DMS114 treated with DMSO at 0.1 percent for 48 hours (cell line): Measurements from ENCODE around the gene WFDC1.
"Not testable (repeated sequence)": the region's sequence is repeated elsewhere in the genome, so short reads cannot be mapped to it uniquely, and the experiment has no call there.

Source experiments
- DNase-seq: peaks from one replicate; lab custom pipeline; 2025; ENCODE audit not compliant: unreplicated experiment; lab: John Stamatoyannopoulos, UW

WFDC1 gene

DNA sequence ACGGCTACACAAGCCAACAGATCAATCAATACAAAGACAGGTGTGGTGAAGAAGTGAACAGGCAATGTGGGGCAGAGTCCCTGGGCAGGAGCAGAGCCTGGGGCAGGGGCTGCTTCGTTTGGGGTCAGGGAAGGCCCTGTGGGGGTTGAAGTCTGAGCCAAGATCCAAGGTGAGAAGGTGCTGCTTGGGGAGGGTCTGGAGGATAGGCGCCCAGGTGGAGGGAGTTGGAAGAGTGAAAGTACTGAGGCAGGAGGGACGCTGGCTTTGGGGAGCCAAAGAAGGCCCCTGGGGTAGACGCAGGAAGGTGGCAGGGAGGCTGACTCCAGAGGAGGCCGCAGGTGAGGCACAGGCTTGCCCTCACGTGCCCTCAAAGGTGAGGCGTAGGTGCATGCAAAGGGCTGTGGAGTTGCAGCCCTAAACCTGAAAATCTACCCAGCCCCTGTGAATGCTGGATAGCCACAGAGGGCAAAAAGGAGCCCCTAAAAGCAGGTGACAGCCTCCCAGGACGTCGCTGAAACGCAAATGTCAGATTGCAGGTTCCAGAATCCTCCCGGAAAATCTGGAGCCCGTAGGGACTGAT, 33.3 kb downstream of the WFDC1 start:
- no peak for DNase-seq

DNA sequence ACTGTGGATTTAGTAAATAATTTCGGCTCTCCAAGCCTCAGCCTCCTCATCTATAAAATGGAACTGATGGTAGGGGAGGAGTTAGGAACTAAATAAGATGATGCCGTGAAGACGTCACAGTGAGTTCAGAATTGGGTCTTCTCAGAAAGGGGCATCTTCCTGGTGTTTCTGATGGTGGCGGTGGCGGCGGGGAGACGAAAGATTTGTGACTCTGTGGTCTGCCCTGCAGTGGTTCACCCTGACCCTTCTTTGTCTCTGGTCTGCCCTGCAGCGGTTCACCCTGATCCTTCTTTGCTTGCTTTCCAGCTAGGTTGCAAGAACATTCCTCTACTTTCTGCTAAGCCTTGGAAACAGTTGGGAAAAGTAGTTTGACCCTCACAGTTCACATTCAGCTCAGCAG, 34.3 kb downstream of the WFDC1 start:
- DNase-seq, result no peak

DNA sequence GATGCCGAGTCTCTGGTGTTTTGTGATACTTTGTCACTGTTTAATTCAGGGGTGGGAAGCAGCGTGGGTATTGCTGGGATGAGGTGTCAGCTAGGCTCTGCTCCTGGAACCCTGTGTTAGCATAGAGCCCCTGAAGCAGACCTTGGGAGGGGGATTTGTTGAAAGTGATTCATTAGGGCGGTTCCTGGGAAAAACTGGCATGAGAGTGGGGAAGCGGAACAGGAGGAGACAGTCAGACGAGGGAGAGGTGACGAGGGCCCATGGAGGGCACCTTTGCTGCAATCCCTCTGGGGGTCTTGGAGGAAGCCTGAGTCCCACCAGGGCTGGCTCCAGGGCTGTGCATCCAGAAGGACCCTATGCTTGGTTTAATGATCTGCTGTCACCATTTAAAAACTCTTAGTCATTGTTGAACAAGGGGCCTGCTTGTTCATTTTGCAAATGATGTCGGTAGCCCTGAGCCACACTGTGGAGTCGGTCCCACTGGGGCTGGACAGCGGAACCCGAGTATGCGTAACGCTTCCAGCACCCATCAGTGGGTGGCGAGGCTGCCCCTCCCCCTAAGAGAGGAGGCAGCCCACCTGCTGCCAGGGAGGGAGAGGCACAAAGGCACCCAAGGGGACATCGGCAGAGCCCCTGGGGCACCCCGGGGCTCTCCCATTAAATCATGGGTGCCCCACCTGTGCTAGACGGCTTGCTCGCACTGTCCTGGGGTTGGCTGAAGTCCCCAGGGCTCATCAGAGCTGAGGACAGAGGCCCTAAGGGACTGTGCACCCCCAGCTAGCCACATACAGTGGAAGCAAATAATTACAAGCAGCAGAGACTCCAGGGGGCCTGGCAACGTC, 35.4 kb downstream of the WFDC1 start:
- no peak for DNase-seq

DNA sequence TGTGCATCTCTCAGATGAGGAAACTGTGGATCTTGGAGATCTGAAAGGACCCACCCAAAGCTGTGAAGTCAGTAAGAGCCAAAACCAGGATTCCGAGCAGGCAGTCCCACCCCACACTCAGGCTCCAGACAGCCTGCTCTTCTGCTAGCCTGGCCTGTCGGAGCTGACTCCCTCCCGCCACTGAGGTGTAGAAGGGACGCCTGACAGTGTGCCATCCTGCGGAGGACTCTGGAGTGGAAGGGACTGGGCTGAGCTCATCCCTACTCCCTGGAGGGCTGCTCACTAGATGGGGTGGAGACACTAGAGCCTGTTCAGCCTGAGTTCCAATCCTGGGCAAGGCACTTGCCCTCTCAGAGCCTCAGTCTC, 36.0 kb downstream of the WFDC1 start:
- no peak for DNase-seq

DNA sequence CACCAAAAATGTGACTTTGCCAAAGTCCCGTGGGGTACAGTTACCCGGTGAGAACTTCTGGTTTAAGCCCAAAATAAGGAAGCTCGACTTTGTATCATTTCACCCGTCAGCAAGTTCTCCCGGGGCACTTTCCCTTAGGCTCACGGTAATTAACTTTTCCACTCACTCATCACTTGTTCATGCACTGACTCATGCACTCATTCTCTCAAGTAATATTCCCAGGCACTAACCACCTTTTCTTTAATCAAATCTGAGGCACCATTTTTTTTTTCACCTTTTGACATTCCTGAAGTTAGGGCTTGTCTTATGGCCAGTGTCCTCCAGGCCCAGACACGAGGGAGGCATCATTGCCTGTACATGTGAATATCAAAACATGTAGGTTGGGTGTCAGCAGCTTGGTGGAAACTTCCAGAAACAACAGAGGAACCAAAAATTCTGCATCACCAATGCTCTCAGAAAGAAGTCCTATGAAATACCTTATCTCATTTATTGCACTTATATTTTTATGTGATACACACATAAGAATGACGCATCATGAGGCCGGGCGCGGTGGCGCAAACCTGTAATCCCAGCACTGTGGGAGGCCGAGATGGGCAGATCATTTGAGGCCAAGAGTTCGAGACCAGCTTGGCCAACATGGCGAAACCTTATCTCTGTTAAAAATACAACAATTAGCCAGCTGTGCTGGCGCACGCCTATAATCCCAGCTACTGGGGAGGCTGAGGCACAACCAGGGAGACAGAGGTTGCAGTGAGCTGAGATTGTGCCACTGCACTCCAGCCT, 37.5 kb downstream of the WFDC1 start:
- no peak for DNase-seq

DNA sequence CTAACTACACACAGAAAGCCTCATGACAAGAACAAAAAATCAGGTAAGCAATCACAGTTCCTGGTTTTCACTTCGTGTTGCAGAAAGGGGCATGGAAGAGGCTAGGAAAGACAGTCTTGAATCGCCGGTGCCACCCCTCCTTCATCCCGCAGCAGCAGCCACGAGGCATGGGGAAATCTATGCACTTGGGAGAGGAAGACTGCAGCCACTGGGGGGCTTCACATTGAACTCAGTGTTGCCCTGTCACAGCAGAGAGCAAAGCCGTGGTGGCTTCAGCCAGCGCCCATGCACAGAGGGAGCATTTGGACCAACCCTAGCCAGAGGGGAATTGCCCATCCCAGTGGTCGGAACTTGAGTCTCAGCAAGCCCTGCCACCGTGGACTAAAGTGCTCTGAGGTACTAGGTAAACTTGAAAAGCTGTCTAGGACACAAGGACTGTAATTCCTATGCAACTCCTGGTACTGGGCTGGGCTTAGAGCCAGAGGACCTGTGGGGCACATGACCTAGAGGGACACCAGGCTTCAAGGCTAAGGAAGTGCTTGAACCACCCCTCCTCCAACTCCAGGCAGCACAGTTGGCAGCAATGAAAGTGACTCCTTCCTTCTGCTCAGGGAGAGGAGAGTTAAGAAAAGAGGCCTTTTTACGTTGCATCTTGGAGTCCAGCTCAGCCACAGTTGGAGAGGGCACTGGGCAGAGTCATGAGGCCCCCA, 38.5 kb downstream of the WFDC1 start:
- DNase-seq, result no peak

DNA sequence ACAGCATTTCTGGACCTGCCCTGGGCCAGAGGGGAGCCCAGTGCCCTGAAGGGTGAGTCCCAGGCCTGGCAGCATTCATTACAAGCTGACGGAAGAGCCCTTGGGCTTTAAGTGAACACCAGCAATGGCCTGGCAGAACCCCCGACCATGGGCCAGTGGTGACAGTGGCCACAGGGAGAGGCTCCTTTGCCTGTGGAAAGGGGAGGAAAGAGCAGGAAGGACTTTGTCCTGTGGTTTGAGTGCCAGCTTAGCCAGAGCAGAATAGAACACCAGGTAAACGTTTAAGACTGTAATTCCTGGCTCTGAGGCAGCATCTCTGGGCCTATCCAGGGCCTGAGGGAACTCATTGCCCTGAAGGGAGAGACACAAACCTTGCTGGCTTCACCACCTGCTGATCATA, 39.4 kb downstream of the WFDC1 start:
- DNase-seq, result no peak

DNA sequence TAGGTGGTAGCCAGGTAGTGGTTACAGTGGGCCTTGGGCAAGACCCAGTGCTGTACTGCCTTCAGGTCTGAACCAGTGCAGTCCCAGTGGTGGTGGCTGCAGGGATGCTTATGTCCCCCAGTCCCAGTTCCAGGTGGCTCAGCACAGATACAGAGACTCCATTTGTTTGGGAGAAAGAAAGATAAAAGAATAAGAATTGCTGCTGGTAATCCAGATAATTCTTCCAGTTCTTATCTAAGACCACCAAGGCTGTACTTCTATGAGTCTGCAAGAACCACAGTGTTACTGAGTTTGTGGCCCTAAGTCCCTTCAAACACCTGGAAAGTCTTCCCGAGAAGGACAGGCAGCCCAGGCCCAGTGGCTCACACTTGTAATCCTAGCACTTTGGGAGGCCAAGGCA, 39.8 kb downstream of the WFDC1 start:
- no peak for DNase-seq

DNA sequence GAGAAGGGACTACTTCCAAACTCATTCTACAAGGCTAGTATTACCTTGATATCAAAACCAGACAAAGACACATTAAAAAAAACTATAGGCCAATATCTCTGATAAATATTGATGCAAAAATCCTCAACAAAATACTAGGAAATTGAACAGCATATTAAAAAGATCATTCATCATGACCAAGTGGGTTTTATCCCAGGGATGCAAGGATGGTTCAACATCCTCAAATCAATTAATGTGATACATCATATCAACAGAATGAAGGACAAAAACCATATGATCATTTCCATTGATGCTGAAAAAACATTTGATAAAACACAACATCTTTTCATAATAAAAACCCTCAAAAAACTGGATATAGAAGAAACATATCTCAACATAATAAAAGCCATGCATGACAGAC, 42.6 kb downstream of the WFDC1 start:
- DNase-seq, result not testable (repeated sequence)

DNA sequence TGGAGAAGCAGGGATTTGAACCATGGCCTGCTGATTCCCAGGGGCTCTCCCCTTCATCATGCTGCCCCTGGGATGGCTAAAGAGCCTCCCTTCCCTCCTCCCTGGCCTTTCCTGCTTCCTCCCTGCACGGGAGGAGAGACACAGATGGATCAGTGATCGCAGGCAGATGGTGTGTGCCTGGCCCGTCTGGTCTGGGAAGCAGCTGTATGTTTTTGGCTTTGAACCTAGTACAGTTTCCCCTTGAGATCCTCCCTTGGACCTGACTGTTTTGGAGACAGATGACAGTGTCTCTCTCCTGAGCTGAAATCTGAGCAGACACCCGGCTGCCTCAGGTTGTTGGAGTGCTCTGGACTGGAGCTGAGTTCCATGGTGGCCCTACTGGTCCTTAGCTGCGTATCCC, 44.6 kb downstream of the WFDC1 start:
- DNase-seq, result no peak

DNA sequence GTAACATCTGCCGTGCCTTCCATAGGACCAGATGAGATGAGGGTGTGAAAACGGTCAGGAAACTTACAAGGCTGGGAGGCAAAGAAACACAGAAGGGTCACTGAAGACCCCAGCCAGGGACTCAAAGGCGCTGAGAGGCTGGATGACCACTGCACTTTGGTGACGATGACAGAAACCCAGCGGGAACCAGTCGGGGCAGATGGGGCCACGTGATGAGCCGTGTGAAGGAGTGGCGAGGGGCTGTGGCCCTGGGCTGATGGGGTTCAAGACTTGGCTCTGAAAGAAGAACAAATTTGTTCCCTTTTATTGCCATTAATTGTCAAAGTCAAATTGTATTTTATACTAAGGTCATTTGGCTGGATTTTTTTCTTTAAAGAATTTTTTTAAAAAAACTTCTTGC, 45.1 kb downstream of the WFDC1 start:
- no peak for DNase-seq

DNA sequence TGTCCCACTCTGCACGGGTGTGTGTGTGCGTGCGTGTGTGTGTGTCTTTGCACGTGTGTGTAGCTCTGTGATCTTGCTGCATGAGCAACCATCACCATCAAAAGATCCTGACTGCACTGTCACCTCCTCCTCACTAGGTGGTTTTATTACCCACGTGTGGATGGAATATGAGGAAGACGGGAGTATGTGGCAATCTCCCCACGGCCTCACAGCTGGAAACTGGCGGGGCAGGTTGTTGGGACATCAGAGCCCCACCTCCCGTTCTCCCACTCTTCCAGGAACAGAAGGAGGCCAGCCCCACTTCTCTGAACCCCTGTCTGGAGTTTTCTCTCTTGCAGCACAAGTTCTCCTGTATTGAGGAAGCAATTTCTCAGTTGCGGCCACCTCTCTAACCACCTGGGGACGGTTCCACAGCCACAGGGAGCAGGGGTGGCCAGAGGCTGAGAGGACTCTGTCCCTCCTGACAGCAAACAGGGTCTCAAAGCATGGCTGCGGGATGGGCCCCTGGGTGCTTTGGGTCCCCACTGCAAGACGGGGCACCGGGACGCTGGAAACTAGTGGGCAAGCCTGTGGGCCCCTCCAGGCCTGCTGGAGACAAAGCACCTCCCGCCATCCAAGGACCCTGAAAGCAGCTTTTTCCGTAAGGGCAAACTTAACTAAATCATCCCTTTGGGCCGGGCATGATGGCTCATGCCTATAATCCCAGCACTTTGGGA, 45.8 kb downstream of the WFDC1 start:
- DNase-seq, result no peak

DNA sequence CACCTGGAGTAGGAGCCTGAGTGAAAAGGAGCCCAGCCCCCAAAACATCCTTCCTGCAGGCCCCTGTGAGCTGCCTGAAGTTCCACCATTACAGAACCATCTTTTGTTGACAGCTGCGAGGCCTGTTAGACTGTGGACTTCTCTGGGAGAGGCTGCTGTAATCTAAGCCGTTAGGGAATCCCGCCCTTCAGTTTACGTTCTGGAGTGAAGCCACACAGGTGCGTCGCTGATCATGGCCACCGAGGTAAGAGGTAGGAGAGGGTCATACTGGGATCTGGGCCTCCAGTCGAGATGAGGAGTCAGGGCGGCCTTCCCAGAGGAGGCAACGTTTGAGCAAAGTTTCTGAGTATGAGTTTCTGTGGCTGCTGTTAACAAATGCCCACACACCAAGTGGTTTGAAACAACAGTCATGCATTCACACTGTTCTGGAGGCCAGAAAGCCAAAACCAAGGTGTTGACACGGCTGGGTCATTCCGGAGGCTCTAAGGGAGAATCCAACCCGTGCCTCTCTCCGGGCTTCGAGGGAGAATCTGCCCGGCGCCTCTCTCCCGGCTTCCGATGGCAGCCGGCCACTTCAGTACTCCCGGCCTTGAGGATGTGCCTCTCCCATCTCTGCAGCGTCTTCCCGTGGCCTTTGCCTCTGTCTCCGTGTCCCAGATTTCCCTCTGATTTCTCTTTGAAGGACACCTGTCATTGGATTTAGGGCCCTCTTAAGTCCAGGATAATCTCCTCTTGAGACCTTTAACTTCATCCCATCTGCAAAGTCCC, 47.0 kb downstream of the WFDC1 start:
- DNase-seq, result no peak

DNA sequence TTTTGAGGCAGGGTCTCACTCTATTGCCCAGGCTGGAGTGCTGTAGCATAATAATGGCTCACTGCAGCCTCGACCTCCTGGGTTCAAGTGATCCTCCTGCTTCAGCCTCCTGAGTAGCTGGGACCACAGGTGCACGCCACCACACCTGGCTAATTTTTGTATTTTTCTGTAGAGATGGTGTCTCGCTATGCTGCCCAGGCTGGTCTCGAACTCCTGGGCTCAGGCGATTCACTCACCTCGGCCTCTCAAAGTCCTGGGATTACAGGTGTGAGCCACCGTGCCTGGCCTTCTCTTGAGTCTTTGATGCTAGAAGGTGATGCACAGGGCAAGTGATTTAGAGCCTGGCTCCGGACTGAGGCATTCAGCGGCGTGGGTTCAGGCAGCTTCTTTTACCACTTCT, 49.1 kb downstream of the WFDC1 start:
- not testable (repeated sequence) for DNase-seq

DNA sequence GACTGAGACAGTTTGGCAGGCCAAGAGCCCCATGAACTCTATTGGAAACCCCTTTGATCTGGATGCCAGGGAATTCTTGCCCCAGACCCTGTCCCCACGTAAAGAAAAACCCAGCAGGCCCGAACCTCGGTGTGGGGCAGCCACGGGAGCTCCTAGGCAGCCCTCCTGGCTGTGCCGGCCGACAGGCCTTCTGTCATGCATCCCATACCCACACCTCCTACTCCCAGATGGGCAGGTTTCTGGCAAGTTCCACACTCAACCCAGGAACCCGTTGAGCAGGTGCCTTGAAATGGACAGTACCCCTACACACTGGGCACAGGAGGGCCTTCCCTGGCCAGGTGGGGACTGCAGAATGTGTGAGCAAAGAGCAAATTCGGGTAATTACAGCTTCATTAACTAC, 50.1 kb downstream of the WFDC1 start:
- no peak for DNase-seq

DNA sequence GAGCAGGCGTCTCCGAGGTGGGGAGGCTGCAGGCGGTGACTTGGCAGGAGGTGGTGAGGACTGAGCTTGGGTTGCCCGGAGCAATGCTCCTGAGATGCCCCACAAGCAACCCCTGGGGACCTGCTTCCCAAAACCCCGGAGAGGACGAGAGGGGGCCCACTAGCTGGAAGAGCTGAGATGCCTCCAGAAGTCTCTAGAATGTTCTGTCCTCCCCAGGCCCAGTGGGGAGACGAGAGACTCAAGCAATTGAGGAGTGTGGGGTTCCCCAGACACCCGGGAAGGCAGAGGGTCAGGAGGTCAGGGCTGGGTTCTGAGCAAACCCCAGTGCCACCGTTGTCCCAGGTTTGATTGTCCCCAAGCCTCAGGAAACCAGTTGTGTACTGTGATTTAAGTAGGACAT, 52.5 kb downstream of the WFDC1 start:
- DNase-seq, result no peak

DNA sequence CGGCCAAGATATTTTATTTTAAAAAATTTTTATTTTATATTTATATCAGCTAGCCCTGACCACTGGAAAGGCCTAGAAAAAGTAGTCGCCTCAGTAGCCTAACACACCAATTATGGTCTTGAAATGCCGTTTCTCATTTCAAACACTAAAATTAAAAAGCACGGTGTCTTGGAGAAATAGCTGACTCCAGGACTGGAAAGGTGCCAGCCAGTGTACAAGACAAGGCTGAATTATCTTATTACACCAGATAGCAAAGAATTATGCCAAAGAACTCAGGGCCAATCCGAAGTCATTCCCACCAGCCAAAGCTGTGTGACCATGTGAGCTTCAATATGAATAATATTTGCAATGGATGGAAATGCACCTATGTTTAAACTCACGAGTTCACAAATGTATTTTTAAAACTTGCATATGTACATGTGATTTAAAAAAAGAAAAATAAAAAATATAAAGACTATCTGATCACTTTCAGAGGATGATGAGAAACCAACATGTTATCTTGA, 53.8 kb downstream of the WFDC1 start:
- no peak for DNase-seq

DNA sequence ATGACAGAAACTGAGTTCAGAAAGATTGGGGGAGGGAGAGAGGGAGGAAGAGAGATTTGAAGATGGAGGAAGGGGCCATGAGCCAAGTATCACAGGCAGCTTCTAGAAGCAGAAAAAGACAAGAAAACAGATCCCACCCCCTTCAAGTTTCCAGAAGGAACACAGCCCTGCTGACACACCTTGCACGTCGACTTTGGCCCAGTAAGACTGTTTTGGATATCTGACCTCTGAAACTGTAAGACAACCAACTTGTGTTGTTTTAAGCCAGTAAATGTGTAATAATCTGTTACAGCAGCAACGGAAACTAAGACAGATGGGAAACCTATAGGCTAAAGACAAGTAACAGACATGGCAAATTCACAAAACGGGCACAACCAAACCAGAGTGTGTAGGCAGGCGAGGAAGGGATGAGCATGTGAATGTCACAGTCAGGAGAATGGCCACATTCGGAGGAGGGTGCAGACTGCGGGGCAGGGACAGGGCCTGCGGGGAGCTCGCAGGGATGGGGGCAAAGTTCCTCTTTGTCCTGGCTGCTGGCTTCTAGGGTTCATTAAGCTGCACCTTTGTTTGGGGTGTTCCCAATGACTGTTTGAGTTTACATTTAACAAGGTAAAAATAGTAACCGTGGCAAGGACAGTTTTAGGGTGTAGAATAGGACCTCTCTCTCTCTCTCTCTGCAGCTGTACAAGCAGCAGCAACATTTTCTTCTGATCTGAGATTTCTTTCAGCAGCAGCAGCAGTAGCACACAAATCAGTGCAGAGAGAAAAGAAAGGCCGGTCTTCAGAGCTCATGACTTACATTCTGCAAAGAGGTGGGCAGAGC, 55.4 kb downstream of the WFDC1 start:
- no peak for DNase-seq
